IgD-negative memory B cell (primary cell): ENCODE data around the gene ARRDC3. TPM values are rescaled to one million over a fixed set of nuclear protein-coding genes. Genes with fewer than 3 reads are reported as not detected.
"Not testable (repeated sequence)": the region's sequence is repeated elsewhere in the genome, so short reads cannot be mapped to it uniquely, and the experiment has no call there.

Experiments
- H3K27ac Mint-ChIP-seq, 3 donors: one replicate each; pipeline ENCODE4 v1.8.0; 2020 to 2022; ENCODE audit warnings: mild to moderate bottlenecking in 3 of 3, mixed read lengths in 3 of 3, moderate library complexity in 1 of 3
- H3K27me3 Mint-ChIP-seq: one replicate; pipeline ENCODE4 v1.8.0; 2021; ENCODE audit warnings: mixed read lengths
- H3K36me3 Mint-ChIP-seq: one replicate; pipeline ENCODE4 v1.8.0; 2020; ENCODE audit warnings: mild to moderate bottlenecking, mixed read lengths
- H3K4me1 Mint-ChIP-seq, 3 donors: one replicate each; pipeline ENCODE4 v1.8.0; 2020 to 2022; ENCODE audit warnings: mixed read lengths in 3 of 3, mild to moderate bottlenecking in 1 of 3
- H3K4me3 Mint-ChIP-seq, 4 donors: one replicate each; pipeline ENCODE4 v1.8.0; 2020 to 2022; ENCODE audit warnings: mild to moderate bottlenecking in 4 of 4, mixed read lengths in 4 of 4, moderate library complexity in 3 of 4
- H3K9me3 Mint-ChIP-seq, 3 donors: one replicate each; pipeline ENCODE4 v1.8.0; 2020 to 2021; ENCODE audit warnings: mixed read lengths in 3 of 3, mild to moderate bottlenecking in 1 of 3
- polyA plus RNA-seq: library from polyadenylated mRNA; unstranded; fragments of 300-500 nt; fragmentation: Illumina TruSeq; gene quantifications from one replicate; pipeline ENCODE4 v1.2.3, GENCODE V29; 2021

Gene ARRDC3
- polyA plus RNA-seq, 1 donor from 2014 or later: 79.2 TPM

DNA sequence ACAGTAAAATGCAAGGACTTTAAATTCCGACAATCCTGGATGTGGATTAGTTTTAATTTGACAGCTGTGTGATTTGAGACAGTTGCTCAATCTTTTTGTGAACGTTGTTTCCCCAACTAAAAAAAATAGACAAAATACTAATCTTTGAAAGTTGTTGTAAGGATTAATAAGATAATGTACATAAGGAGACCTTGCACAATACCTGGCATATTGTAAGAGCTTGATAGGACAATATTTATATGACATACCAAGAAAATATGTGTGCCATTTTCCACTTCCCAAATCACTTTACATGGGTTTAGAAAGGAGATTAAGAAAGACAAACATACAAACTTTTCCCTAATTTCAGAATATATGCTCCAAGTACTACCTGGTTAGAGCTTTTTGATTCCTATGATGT is 25.3 kb downstream of the ARRDC3 start:
- no peaks in the 10 kb centered on the region for H3K27me3 Mint-ChIP-seq
- H3K36me3 Mint-ChIP-seq: no peaks in the 10 kb centered on the region
- H3K4me3 Mint-ChIP-seq: no peak overlapping the region
- H3K9me3 Mint-ChIP-seq: peaks cover 1 to 13% (median 5%) of the 10 kb centered on the region in 3 donors
- H3K4me1 Mint-ChIP-seq: peaks cover 23 to 28% (median 25%) of the 10 kb centered on the region in 3 donors
- no peak overlapping the region for H3K27ac Mint-ChIP-seq

DNA sequence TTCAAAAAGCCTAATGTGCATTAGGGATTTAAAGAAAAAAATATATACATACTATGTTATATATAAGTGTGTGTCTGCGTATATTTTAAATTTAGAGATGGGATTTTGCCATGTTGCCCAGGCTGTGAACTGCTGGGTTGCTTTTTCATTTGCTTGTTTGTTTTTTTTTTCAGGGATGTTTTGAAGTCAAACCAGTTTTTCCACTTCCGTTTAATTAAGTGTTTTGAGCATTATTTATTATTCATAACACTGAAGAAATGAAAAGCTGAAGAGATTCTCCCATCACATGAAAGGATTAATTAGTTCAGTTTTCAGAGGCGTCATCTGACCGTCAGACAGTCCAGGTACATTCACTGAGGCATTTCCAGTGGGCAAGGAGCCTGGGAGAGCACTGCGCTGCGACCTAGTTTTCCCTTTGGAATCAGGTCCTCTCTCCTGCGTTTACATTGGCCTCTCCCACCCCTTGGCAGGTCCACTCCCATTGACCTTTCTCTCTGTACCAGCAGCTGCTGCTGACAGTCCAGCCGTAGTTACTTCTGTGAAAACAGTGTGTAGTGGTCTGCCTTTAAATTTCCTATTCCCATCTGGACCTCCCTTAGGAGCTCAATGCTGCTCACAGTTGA is 26.0 kb downstream of the ARRDC3 start:
- Mint-ChIP-seq H3K4me3 (no peak overlapping the region), H3K9me3 (peaks cover 0 to 13% (median 5%) of the 10 kb centered on the region in 3 donors), H3K4me1 (peaks cover 23 to 28% (median 25%) of the 10 kb centered on the region in 3 donors), H3K27ac (no peak overlapping the region), H3K36me3 (no peaks in the 10 kb centered on the region), H3K27me3 (no peaks in the 10 kb centered on the region)

DNA sequence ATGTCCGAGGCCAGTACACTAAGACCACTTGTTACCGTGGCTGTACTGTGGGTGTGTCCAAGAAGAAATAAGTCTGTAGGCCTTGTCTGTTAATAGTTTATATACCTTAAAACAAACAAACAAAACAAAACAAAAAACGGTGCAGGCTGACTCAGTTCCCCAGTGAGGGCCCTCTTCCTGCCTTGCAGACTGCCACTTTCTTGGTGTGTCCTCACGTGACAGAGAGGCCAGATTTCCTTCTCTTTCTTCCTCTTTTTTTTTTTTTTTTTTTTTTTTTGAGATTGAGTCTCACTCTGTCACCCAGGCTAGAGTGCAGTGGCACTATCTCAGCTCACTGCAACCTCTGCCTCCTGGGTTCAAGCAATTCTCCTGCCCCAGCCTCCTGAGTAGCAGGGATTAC is 28.2 kb downstream of the ARRDC3 start:
- not testable (repeated sequence) for H3K36me3 Mint-ChIP-seq, H3K9me3 Mint-ChIP-seq, H3K27me3 Mint-ChIP-seq
- peak overlapping the region in 2 of 4 donors; percentile 27 to 35 for H3K4me3 Mint-ChIP-seq
- peaks cover 11 to 16% (median 15%) of the 10 kb centered on the region in 3 donors for H3K4me1 Mint-ChIP-seq
- peak overlapping the region; percentile 2 to 88 (median 53) for H3K27ac Mint-ChIP-seq

GRCh38 chr5:91352831-91353695 is 30.1 kb downstream of the ARRDC3 start:
- Mint-ChIP-seq H3K9me3 (no peaks in the 10 kb centered on the region), H3K27me3 (no peaks in the 10 kb centered on the region), H3K27ac (no peak overlapping the region), H3K4me3 (no peak overlapping the region), H3K36me3 (no peaks in the 10 kb centered on the region), H3K4me1 (peaks cover 11 to 16% (median 15%) of the 10 kb centered on the region in 3 donors)

DNA sequence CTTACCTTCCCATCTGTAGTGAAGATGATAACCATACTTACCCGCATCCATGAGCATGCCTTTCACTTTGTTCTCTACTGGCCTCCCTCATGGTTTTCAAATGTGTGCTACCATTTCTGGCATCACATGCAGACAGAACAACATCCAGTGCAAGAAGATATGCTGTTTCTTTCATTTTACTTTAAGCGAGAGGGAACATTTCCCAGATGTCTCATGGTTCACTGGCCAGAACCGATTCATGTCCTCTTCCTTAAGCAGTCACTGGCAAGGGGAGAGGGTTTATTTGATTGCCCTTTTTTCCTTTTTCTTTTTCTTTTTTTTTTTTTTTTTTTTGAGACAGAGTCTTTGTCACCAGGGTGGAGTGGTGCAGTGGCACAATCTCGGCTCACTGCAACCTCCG is 37.7 kb downstream of the ARRDC3 start:
- H3K27me3 Mint-ChIP-seq: no peaks in the 10 kb centered on the region
- H3K27ac Mint-ChIP-seq: no peak overlapping the region
- no peak overlapping the region for H3K4me3 Mint-ChIP-seq
- H3K4me1 Mint-ChIP-seq: no peaks in the 10 kb centered on the region
- H3K9me3 Mint-ChIP-seq: no peaks in the 10 kb centered on the region
- no peaks in the 10 kb centered on the region for H3K36me3 Mint-ChIP-seq

DNA sequence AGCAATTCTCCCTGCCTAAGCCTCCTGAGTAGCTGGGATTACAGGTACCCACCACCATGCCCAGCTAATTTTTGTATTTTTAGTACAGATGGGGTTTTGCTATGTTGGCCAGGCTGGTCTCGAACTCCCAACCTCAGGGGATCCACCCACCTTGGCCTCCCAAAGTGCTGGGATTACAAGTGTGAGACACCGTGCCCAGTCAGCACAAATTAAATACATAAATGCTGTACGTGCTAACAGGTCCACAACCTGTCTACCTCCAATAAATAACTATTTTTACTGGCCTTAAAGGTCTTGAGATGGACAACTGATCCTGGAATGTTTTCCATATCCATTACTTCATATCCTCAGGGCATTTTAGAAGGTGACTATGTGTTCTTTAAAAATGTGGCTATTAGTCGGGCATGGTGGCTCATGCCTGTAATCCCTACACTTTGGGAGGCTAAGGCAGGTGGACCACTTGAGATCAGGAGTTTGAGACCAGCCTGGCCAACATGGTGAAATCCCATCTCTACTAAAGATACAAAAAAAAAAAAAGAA is 38.4 kb downstream of the ARRDC3 start:
- H3K36me3 Mint-ChIP-seq, H3K4me1 Mint-ChIP-seq, H3K4me3 Mint-ChIP-seq, H3K27ac Mint-ChIP-seq, H3K27me3 Mint-ChIP-seq, H3K9me3 Mint-ChIP-seq: not testable (repeated sequence)

GRCh38 chr5:91343916-91344315 is 39.2 kb downstream of the ARRDC3 start:
- H3K27me3 Mint-ChIP-seq: no peaks in the 10 kb centered on the region
- no peaks in the 10 kb centered on the region for H3K36me3 Mint-ChIP-seq
- no peaks in the 10 kb centered on the region for H3K4me1 Mint-ChIP-seq
- H3K4me3 Mint-ChIP-seq: no peak overlapping the region
- no peaks in the 10 kb centered on the region for H3K9me3 Mint-ChIP-seq
- H3K27ac Mint-ChIP-seq: no peak overlapping the region

GRCh38 chr5:91342931-91343330 is 40.2 kb downstream of the ARRDC3 start:
- H3K9me3 Mint-ChIP-seq, H3K36me3 Mint-ChIP-seq, H3K4me3 Mint-ChIP-seq, H3K4me1 Mint-ChIP-seq, H3K27me3 Mint-ChIP-seq, H3K27ac Mint-ChIP-seq: not testable (repeated sequence)

- Mint-ChIP-seq H3K27me3 (no peaks in the 10 kb centered on the region), H3K36me3 (no peaks in the 10 kb centered on the region), H3K4me3 (no peak overlapping the region), H3K4me1 (no peaks in the 10 kb centered on the region), H3K9me3 (no peaks in the 10 kb centered on the region), H3K27ac (no peak overlapping the region)
These were observed 42.0 kb downstream of the ARRDC3 start for GRCh38 chr5:91341154-91341553.

DNA sequence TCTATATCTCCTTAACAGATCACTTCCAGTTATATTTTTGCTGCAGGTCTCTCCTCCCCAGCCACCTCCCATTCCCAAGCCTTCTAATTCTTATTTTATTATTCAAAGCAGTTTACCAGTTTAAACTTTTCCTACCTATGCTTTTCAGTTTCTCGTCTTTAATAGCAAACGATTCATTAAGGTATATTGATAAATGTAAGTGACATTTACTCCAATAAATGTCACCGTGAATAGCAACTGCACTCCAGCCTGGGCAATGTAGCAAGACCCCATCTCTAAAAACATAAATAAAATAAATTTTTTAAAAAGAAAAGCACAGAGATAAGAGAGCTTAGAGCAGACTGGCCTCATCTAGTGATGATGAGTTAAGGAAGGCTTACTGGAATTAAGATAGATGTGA is 42.6 kb downstream of the ARRDC3 start:
- no peaks in the 10 kb centered on the region for H3K27me3 Mint-ChIP-seq
- H3K4me3 Mint-ChIP-seq: no peak overlapping the region
- H3K9me3 Mint-ChIP-seq: no peaks in the 10 kb centered on the region
- H3K36me3 Mint-ChIP-seq: no peaks in the 10 kb centered on the region
- no peaks in the 10 kb centered on the region for H3K4me1 Mint-ChIP-seq
- H3K27ac Mint-ChIP-seq: no peak overlapping the region

GRCh38 chr5:91339063-91339705 is 43.9 kb downstream of the ARRDC3 start:
- Mint-ChIP-seq H3K27ac (no peak overlapping the region), H3K9me3 (no peaks in the 10 kb centered on the region), H3K4me3 (no peak overlapping the region), H3K4me1 (no peaks in the 10 kb centered on the region), H3K36me3 (no peaks in the 10 kb centered on the region), H3K27me3 (no peaks in the 10 kb centered on the region)

GRCh38 chr5:91332267-91333045 is 50.7 kb downstream of the ARRDC3 start:
- Mint-ChIP-seq H3K36me3 (no peaks in the 10 kb centered on the region), H3K9me3 (no peaks in the 10 kb centered on the region), H3K27me3 (peaks cover 7% of the 10 kb centered on the region), H3K4me1 (no peaks in the 10 kb centered on the region), H3K27ac (no peak overlapping the region), H3K4me3 (no peak overlapping the region)

DNA sequence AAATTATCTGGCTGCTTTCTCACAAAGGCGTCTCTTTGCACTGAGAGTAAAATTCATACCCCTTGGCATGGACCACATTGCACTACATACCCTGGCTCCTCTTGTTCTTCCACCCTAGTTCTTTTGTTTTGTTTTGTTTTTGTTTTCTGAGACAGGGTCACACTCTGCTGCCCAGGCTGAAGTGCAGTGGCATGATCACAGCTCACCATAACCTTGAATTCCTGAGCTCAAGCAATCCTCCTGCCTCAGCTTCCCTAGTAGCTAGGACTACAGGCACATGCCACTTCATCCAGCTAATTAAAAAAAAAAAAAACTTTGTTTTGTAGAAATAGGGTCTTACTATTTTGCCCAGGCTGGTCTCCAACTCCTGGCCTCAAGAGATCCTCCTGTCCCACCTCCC is 51.4 kb downstream of the ARRDC3 start:
- peaks cover 7% of the 10 kb centered on the region for H3K27me3 Mint-ChIP-seq
- H3K4me1 Mint-ChIP-seq: no peaks in the 10 kb centered on the region
- H3K4me3 Mint-ChIP-seq: no peak overlapping the region
- H3K36me3 Mint-ChIP-seq: no peaks in the 10 kb centered on the region
- H3K27ac Mint-ChIP-seq: peak overlapping the region in 1 of 3 donors; percentile 51
- H3K9me3 Mint-ChIP-seq: no peaks in the 10 kb centered on the region

DNA sequence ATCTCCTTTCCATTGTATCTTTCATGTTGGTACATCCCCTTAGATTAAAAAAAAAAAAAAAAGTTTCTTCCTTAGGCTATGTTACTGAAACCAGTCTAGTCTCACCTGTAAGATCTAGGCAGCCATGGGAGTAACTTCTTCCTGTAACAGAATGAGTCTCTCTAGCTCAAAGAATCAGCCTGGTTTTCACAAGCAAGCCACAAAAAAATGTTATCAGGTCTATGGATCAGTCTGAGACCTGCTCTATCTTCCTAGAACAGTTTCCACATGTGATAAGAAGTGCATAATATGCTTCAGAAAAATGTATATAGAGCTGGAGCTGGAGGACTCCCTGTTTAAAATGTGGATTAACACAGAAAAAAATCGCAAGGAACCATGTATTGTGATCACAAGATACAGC is 53.8 kb downstream of the ARRDC3 start:
- Mint-ChIP-seq H3K4me1 (peaks cover 0 to 3% (median 0%) of the 10 kb centered on the region in 3 donors), H3K36me3 (peaks cover under 1% of the 10 kb centered on the region), H3K9me3 (no peaks in the 10 kb centered on the region), H3K27ac (no peak overlapping the region), H3K27me3 (peaks cover 10% of the 10 kb centered on the region), H3K4me3 (no peak overlapping the region)

- H3K4me1 Mint-ChIP-seq: peaks cover 0 to 3% (median 0%) of the 10 kb centered on the region in 3 donors
- peaks cover 10% of the 10 kb centered on the region for H3K27me3 Mint-ChIP-seq
- no peak overlapping the region for H3K4me3 Mint-ChIP-seq
- H3K27ac Mint-ChIP-seq: no peak overlapping the region
- H3K9me3 Mint-ChIP-seq: no peaks in the 10 kb centered on the region
- H3K36me3 Mint-ChIP-seq: peaks cover 3% of the 10 kb centered on the region
These were observed 54.4 kb downstream of the ARRDC3 start for GRCh38 chr5:91328743-91329142.
